ENCODE data around the gene PROP1.
"Not testable (repeated sequence)": the region's sequence is repeated elsewhere in the genome, so short reads cannot be mapped to it uniquely, and the experiment has no call there.

GRCh38 chr5:178007272-178007671 lies 11.2 kb upstream of the PROP1 start:
- not testable (repeated sequence) for TF ChIP-seq USF2 (IDR thresholded peaks at IDR 0.05; ENCODE audit: low read depth, low read length); MXI1 (IDR thresholded peaks at IDR 0.05; ENCODE audit: borderline replicate concordance, low read depth, low read length); MAFK (IDR thresholded peaks at IDR 0.05; ENCODE audit: low read depth, low read length); CEBPB (IDR thresholded peaks at IDR 0.05; ENCODE audit: low read depth, low read length); POLR2A (IDR thresholded peaks at IDR 0.05; ENCODE audit: low read depth, low read length); ELK1 (IDR thresholded peaks at IDR 0.05; ENCODE audit: borderline replicate concordance, low read depth, low read length); FOS (IDR thresholded peaks at IDR 0.05; ENCODE audit: low read depth, low read length); RAD21 (IDR thresholded peaks at IDR 0.05; ENCODE audit: low read length)
- TF ChIP-seq, protein P1, sequence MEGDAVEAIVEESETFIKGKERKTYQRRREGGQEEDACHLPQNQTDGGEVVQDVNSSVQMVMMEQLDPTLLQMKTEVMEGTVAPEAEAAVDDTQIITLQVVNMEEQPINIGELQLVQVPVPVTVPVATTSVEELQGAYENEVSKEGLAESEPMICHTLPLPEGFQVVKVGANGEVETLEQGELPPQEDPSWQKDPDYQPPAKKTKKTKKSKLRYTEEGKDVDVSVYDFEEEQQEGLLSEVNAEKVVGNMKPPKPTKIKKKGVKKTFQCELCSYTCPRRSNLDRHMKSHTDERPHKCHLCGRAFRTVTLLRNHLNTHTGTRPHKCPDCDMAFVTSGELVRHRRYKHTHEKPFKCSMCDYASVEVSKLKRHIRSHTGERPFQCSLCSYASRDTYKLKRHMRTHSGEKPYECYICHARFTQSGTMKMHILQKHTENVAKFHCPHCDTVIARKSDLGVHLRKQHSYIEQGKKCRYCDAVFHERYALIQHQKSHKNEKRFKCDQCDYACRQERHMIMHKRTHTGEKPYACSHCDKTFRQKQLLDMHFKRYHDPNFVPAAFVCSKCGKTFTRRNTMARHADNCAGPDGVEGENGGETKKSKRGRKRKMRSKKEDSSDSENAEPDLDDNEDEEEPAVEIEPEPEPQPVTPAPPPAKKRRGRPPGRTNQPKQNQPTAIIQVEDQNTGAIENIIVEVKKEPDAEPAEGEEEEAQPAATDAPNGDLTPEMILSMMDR (conservative IDR thresholded peaks at IDR 0.05; ENCODE audit: low read depth, low read length): not testable (repeated sequence)
